HUDEP-2 (cell line): ENCODE measurements around the gene MYO1E.
"Not testable (repeated sequence)": the region's sequence is repeated elsewhere in the genome, so short reads cannot be mapped to it uniquely, and the experiment has no call there.

ENCODE experiments used
- DNase-seq, 76 experiments: peaks; one replicate each; lab custom pipeline; 2025; ENCODE audit not compliant: unreplicated experiment in 76 of 76; lab: John Stamatoyannopoulos, UW

MYO1E gene

GRCh38 chr15:59296181-59296617, 76.5 kb downstream of the MYO1E start:
- no peak for DNase-seq

- no peak for DNase-seq
Observed at GRCh38 chr15:59295261-59296001, 77.2 kb downstream of the MYO1E start.

- no peak for DNase-seq
Observed at GRCh38 chr15:59294574-59295260, 78.0 kb downstream of the MYO1E start.

- DNase-seq, result no peak
Observed at GRCh38 chr15:59292442-59293151, 80.1 kb downstream of the MYO1E start.

GRCh38 chr15:59291213-59291549, 81.5 kb downstream of the MYO1E start:
- DNase-seq, result no peak

GRCh38 chr15:59290295-59291212, 82.1 kb downstream of the MYO1E start:
- no peak for DNase-seq

- no peak for DNase-seq
Observed at GRCh38 chr15:59289574-59289973, 83.1 kb downstream of the MYO1E start.

GRCh38 chr15:59283717-59284391, 88.8 kb downstream of the MYO1E start:
- DNase-seq, result no peak

- DNase-seq, result no peak
Observed at GRCh38 chr15:59282515-59283337, 89.9 kb downstream of the MYO1E start.

- DNase-seq, result no peak
Observed at GRCh38 chr15:59281699-59282098, 91.0 kb downstream of the MYO1E start.

GRCh38 chr15:59280855-59281254, 91.8 kb downstream of the MYO1E start:
- DNase-seq, result no peak

GRCh38 chr15:59280292-59280691, 92.4 kb downstream of the MYO1E start:
- not testable (repeated sequence) for DNase-seq

GRCh38 chr15:59279023-59279422, 93.6 kb downstream of the MYO1E start:
- DNase-seq, result no peak

- no peak for DNase-seq
Observed at GRCh38 chr15:59278120-59278519, 94.6 kb downstream of the MYO1E start.

- no peak for DNase-seq
Observed at GRCh38 chr15:59276225-59277178, 96.2 kb downstream of the MYO1E start.

GRCh38 chr15:59274126-59274970, 98.3 kb downstream of the MYO1E start:
- no peak for DNase-seq

- no peak for DNase-seq
Observed at GRCh38 chr15:59273234-59273633, 99.4 kb downstream of the MYO1E start.
